Vagina (tissue), 2 donors: ENCODE data around the gene BEND7.

Experiments
- POLR2A ChIP-seq, 2 donors: fragments of 450-650 bp; IDR thresholded peaks; one replicate each; pipeline ENCODE4 v1.6.1; 2017; ENCODE audit warnings: antibody characterized with exemption in 2 of 2, mild to moderate bottlenecking in 2 of 2, moderate library complexity in 2 of 2
- TF ChIP-seq, protein P1 (sequence below), 3 experiments: fragments of 450-650 bp in 2 of 3; fragments of 200-600 bp in 1 of 3; sonication (generic) in 1 of 3; IDR thresholded peaks; one replicate each; pipeline ENCODE4 v1.5.1; 2017 to 2019; ENCODE audit warnings: antibody characterized with exemption in 3 of 3, mild to moderate bottlenecking in 2 of 3, moderate library complexity in 2 of 3

- TF ChIP-seq, protein P1, sequence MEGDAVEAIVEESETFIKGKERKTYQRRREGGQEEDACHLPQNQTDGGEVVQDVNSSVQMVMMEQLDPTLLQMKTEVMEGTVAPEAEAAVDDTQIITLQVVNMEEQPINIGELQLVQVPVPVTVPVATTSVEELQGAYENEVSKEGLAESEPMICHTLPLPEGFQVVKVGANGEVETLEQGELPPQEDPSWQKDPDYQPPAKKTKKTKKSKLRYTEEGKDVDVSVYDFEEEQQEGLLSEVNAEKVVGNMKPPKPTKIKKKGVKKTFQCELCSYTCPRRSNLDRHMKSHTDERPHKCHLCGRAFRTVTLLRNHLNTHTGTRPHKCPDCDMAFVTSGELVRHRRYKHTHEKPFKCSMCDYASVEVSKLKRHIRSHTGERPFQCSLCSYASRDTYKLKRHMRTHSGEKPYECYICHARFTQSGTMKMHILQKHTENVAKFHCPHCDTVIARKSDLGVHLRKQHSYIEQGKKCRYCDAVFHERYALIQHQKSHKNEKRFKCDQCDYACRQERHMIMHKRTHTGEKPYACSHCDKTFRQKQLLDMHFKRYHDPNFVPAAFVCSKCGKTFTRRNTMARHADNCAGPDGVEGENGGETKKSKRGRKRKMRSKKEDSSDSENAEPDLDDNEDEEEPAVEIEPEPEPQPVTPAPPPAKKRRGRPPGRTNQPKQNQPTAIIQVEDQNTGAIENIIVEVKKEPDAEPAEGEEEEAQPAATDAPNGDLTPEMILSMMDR (IDR thresholded peaks at IDR 0.05): no peak
- TF ChIP-seq POLR2A (IDR thresholded peaks at IDR 0.05): no peak
These were observed 34.9 kb upstream of the BEND7 start for GRCh38 chr10:13563481-13564445.
